Kasumi-1 (cell line): ENCODE results near the gene KLLN.
A peak's percentile ranks its signal among the peaks of the same experiment; 100 is the strongest.
"Not testable (repeated sequence)": the region's sequence is repeated elsewhere in the genome, so short reads cannot be mapped to it uniquely, and the experiment has no call there.

ENCODE experiments used
- DNase-seq, 2 experiments: peaks; one replicate each; lab custom pipeline; 2025; lab: John Stamatoyannopoulos, UW

Gene KLLN

DNA sequence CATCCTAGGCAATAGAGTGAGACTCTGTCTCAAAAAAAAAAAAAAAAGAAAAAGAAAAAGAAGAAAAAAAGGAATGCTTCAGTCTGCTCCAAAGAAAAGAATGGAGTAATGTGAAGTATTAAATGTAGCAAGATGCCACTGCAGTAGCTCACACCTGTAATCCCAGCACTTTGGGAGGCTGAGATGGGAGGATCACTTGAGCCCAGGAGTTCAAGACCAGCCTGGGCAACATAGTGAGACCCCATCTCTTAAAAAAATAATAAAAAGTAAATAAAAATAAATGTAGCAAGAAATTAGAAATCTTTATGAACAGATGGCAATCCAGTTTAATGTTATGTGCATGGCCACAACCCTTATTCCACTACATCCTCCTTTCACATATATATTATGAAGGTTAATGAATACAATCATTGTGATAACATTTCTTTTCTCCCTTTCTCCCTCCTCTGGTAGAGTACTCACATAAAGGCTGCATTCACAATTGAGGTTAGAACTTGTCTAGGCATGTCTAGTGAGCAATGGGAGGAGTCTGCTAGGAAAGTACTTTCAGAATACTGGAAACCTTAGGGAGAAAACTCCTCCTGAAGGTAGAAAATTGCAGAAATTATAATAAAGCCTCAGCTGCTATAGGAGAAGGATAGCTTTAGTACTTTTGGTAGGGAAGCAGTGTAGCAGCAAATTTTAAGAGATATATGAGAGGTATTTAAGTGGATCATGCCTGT, 20.4 kb downstream of the KLLN start:
- DNase-seq = no peak

DNA sequence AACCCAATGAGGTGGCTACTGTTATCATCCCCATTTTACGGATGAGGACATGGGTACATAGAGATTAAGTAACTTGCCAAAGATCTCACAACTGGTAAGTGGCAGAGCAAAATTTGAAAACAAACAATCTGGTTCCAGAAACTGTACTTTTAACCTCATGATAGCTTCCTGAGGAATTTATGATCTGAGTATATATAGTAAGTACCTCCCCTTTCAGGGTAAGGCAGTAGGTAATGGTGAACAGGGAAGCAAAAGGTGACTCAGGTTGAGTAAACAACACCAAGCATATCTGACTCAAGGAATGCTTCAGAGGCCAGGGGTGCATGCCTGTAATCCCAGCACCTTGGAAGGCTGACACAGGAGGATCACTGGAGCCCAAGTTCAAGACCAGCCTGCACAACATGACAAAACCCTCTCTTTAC, 21.1 kb downstream of the KLLN start:
- DNase-seq = no peak

- no peak for DNase-seq
These were observed 22.1 kb downstream of the KLLN start for GRCh38 chr10:87841186-87841585.

- DNase-seq = no peak
These were observed 24.7 kb downstream of the KLLN start for GRCh38 chr10:87838650-87839049.

DNA sequence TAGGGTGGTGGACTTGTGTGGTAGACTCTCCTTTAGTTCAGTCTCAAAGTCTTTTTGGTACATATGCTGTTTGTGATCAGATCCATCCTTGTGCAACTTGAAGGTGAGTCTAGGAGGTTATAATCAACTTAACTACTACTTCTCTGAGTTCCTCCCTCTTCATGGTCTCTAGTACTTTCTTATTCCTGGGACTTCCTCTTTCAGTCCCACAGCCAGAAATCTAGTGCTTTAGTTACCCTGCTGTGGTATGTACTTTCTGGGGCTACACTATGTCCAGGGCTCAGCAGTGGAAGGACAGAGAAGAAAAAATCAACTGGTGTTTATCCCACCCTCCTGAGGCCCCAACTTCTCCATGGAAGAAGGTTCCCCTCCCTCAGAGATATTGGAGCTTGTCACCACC, 25.9 kb downstream of the KLLN start:
- DNase-seq = peak; percentile 88 to 94

DNA sequence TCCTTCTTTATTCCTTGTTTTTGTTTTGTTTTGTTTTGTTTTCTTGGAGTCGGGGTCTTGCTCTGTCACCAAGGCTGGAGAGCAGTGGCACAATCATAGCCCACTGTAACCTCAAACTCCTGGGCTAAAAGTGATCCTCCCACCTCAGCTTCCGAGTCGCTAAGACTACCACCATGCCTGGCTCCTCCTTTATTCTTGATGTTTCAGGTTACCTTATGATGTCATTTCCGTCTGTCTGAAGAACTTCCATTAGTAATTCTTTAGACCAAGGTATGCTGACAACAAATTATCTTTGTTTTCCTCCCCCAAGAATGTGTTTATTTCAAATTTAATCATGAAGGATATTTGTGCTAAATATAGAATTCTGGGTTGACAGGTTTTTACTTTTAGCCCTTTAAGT, 27.2 kb downstream of the KLLN start:
- DNase-seq = no peak

GRCh38 chr10:87829986-87830729, 33.2 kb downstream of the KLLN start:
- DNase-seq = no peak

- DNase-seq = not testable (repeated sequence)
These were observed 34.3 kb downstream of the KLLN start for GRCh38 chr10:87829051-87829450.

DNA sequence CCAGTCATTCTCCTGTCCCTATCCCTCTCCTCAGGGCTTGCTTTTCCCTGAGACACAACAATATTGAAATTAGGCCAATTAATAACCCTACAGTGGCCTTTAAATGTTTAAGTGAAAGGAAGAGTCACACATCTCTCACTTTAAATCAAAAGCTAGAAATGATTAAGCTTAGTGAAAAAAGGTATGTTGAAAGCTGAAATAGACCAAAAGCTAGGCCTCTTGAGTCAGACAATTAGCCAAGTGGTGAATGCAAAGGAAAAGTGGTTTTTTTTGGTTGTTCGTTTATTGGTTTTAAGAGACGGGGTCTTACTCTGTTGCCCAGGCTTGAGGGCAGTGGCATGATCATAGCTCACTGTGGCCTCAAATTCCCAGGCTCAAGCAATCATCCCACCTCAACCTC, 35.7 kb downstream of the KLLN start:
- no peak for DNase-seq

GRCh38 chr10:87826653-87827052, 36.7 kb downstream of the KLLN start:
- DNase-seq = no peak

GRCh38 chr10:87819289-87819585, 44.1 kb downstream of the KLLN start:
- no peak for DNase-seq

DNA sequence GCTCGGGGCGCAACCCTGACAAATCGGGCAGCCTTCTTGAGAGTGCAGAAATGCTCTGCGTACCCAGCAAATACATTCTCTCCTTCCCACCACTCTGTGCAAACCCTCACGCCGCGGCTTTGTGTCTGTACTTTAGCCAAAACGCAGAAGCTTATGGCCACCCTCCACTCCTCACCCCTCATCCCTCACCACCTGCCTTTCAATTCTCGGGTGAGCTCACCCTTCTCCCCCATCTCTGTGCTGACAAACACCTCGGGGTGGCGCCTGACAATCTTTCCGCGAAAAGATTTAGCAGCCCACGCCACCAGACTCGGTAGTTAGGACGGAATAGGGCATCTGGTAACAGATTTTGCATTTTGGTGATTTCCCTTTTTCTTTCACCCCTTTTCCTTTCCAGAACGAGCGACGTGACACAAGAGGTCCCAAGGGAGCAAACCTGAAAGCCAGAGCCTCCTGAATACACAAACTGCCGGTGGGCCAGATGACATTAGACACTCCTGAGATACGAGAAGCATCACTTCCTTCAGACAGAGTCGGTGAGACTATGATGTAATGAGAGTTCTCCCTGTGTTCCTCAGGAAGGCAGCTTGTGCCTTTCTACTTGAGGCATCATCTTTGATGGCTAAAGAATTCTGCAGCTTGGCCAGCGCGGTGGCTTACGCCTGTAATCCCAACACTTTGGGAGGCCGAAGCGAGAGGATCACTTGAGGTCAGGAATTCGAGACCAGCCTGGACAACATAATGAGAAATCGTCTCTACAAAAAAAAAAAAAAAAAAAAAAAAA, 44.6 kb downstream of the KLLN start:
- peak; percentile 83 to 91 for DNase-seq

- peak; percentile 97 for DNase-seq
These were observed 45.5 kb downstream of the KLLN start, which contains the start of gene ATAD1 for GRCh38 chr10:87817609-87818504. Gene ATAD1, minus strand, starts transcription at chr10:87818226. Its CDS starts 3,627 bp downstream, at chr10:87814599.

GRCh38 chr10:87816898-87817608, 46.3 kb downstream of the KLLN start:
- DNase-seq = peak; percentile 82 to 90

- DNase-seq = peak; percentile 69 to 74
These were observed 47.0 kb downstream of the KLLN start for GRCh38 chr10:87816163-87816897.
